ENCODE measurements around the gene MACROD1. TPM values are rescaled to one million over a fixed set of nuclear protein-coding genes. Genes with fewer than 3 reads are reported as not detected.
A peak's percentile ranks its signal among the peaks of the same experiment; 100 is the strongest.

MACROD1 gene
- total and polyA plus RNA-seq, 2 of the 13 experiments (the other 11 are each of a cell fraction or from before 2014, with no cell fraction given): 23.1 to 34.5 TPM

GRCh38 chr11:64007629-64008282, 158.2 kb downstream of the MACROD1 start (continued):
- TF ChIP-seq ZBTB46 (CRISPR knock-in tag; IDR thresholded peaks at IDR 0.05; ENCODE audit: borderline replicate concordance): no peak
- no peak for TF ChIP-seq KLF15 (CRISPR knock-in tag; IDR thresholded peaks at IDR 0.05; ENCODE audit: borderline replicate concordance)
- no peak for TF ChIP-seq USF2 (IDR thresholded peaks at IDR 0.05; ENCODE audit: low read depth, low read length)
- no peak for TF ChIP-seq USF2 (CRISPR knock-in tag; IDR thresholded peaks at IDR 0.05; ENCODE audit: borderline replicate concordance)
- TF ChIP-seq ZGPAT (CRISPR knock-in tag; IDR thresholded peaks at IDR 0.05): peak; percentile 87
- peak; percentile 55 for TF ChIP-seq ASH2L (IDR thresholded peaks at IDR 0.05; ENCODE audit: insufficient read length, low read depth, low read length)
- TF ChIP-seq ZBTB7A (CRISPR knock-in tag; IDR thresholded peaks at IDR 0.05): peak; percentile 50; the same call in 1 of the 2 replicates
- peak; percentile 77 for TF ChIP-seq GABPB1 (CRISPR knock-in tag; IDR thresholded peaks at IDR 0.05)
- TF ChIP-seq ZNF263 (CRISPR knock-in tag; IDR thresholded peaks at IDR 0.05): peak; percentile 36; the same call in 1 of the 2 replicates
- TF ChIP-seq JUN (CRISPR knock-in tag; IDR thresholded peaks at IDR 0.05): no peak
- peak; percentile 56 for TF ChIP-seq PCBP1 (IDR thresholded peaks at IDR 0.05; ENCODE audit: borderline replicate concordance, low read depth, low read length)
- no peak for TF ChIP-seq NFE2L1 (CRISPR knock-in tag; IDR thresholded peaks at IDR 0.05; ENCODE audit: borderline replicate concordance)
- TF ChIP-seq PRDM15 (CRISPR knock-in tag; IDR thresholded peaks at IDR 0.05): no peak
- TF ChIP-seq RFX5 (IDR thresholded peaks at IDR 0.05; ENCODE audit: low read depth, low read length): no peak
- 0 out of 2 replicates have a peak, but pooled peaks have one; percentile 27 for TF ChIP-seq ZNF777 (CRISPR knock-in tag; IDR thresholded peaks at IDR 0.05)
- TF ChIP-seq HNRNPL (IDR thresholded peaks at IDR 0.05; ENCODE audit: low read depth, low read length): peak; percentile 96

All from HepG2 (cell line).